ENCODE data around the gene SGCE. TPM values are rescaled to one million over a fixed set of nuclear protein-coding genes. Genes with fewer than 3 reads are reported as not detected.

SGCE gene
- total and polyA plus RNA-seq, 9 of the 15 experiments (the other 6 are each of a cell fraction or from before 2014, with no cell fraction given) = 0.09 to 0.46 (median 0.28) TPM; not detected in 5

DNA sequence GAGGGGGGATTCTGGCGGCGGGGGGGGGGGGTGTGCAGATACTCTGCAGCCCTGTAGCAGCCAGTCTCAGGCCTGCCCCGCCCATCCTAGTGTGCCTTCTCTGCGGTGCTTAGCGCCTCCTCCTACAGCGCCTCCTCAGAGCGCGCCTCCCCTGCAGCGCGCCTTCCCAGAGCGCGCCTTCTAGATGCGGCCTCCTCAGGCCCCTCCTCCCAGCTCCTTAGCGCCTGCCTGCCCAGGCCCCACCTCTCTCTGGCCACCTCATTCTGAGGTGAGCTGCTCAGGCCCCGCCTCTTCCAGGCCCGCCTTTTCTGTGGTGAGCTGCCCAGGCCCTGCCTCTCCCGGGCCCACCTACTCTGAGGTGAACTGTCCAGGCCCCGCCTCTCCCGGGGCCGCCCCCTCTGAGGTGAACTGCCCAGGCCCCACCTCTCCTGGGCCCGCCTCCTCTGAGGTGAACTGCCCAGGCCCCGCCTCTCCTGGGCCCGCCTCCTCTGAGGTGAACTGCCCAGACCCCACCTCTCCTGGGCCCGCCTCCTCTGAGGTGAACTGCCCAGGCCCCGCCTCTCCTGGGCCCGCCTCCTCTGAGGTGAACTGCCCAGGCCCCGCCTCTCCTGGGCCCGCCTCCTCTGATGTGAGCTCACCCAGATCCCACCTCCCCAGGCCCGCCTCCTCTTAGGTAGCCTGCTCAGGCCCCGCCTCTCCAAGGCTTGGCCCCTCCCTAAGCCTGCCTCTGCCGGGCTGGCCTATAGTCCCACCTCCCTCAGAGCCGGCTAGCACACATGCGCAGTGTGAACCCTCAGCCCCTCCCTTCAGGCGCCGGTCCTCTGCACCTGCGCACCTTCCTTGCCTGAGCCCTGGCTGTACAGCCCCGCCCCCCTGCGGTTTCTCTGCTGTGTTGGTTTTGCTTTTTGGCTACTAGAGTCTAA, 2.1 kb upstream of the SGCE start (continued):
- TF ChIP-seq, protein P1, sequence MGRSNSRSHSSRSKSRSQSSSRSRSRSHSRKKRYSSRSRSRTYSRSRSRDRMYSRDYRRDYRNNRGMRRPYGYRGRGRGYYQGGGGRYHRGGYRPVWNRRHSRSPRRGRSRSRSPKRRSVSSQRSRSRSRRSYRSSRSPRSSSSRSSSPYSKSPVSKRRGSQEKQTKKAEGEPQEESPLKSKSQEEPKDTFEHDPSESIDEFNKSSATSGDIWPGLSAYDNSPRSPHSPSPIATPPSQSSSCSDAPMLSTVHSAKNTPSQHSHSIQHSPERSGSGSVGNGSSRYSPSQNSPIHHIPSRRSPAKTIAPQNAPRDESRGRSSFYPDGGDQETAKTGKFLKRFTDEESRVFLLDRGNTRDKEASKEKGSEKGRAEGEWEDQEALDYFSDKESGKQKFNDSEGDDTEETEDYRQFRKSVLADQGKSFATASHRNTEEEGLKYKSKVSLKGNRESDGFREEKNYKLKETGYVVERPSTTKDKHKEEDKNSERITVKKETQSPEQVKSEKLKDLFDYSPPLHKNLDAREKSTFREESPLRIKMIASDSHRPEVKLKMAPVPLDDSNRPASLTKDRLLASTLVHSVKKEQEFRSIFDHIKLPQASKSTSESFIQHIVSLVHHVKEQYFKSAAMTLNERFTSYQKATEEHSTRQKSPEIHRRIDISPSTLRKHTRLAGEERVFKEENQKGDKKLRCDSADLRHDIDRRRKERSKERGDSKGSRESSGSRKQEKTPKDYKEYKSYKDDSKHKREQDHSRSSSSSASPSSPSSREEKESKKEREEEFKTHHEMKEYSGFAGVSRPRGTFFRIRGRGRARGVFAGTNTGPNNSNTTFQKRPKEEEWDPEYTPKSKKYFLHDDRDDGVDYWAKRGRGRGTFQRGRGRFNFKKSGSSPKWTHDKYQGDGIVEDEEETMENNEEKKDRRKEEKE (IDR thresholded peaks at IDR 0.05; ENCODE audit: borderline replicate concordance in 1 of 2, control insufficient read depth in 1 of 2, low read depth in 2 of 2, low read length in 1 of 2) = no peak
- TF ChIP-seq, protein P2, sequence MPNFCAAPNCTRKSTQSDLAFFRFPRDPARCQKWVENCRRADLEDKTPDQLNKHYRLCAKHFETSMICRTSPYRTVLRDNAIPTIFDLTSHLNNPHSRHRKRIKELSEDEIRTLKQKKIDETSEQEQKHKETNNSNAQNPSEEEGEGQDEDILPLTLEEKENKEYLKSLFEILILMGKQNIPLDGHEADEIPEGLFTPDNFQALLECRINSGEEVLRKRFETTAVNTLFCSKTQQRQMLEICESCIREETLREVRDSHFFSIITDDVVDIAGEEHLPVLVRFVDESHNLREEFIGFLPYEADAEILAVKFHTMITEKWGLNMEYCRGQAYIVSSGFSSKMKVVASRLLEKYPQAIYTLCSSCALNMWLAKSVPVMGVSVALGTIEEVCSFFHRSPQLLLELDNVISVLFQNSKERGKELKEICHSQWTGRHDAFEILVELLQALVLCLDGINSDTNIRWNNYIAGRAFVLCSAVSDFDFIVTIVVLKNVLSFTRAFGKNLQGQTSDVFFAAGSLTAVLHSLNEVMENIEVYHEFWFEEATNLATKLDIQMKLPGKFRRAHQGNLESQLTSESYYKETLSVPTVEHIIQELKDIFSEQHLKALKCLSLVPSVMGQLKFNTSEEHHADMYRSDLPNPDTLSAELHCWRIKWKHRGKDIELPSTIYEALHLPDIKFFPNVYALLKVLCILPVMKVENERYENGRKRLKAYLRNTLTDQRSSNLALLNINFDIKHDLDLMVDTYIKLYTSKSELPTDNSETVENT (CRISPR knock-in tag; IDR thresholded peaks at IDR 0.05) = 0 out of 2 replicates have a peak, but pooled peaks have one; percentile 31
- no peak for TF ChIP-seq SMARCB1 (IDR thresholded peaks at IDR 0.05; ENCODE audit: insufficient read length, low read depth)
- peak; percentile 87 for TF ChIP-seq MEIS2 (IDR thresholded peaks at IDR 0.05; ENCODE audit: partially characterized antibody)
- TF ChIP-seq, protein P3, sequence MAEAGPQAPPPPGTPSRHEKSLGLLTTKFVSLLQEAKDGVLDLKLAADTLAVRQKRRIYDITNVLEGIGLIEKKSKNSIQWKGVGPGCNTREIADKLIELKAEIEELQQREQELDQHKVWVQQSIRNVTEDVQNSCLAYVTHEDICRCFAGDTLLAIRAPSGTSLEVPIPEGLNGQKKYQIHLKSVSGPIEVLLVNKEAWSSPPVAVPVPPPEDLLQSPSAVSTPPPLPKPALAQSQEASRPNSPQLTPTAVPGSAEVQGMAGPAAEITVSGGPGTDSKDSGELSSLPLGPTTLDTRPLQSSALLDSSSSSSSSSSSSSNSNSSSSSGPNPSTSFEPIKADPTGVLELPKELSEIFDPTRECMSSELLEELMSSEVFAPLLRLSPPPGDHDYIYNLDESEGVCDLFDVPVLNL (CRISPR knock-in tag; IDR thresholded peaks at IDR 0.05; ENCODE audit: low read depth) = no peak
- TF ChIP-seq EWSR1 (IDR thresholded peaks at IDR 0.05; ENCODE audit: borderline replicate concordance, low read depth, partially characterized antibody) = no peak
- no peak for TF ChIP-seq GATAD2A (IDR thresholded peaks at IDR 0.05)
- no peak for TF ChIP-seq GABPB1 (CRISPR knock-in tag; IDR thresholded peaks at IDR 0.05)
- TF ChIP-seq, protein P4, sequence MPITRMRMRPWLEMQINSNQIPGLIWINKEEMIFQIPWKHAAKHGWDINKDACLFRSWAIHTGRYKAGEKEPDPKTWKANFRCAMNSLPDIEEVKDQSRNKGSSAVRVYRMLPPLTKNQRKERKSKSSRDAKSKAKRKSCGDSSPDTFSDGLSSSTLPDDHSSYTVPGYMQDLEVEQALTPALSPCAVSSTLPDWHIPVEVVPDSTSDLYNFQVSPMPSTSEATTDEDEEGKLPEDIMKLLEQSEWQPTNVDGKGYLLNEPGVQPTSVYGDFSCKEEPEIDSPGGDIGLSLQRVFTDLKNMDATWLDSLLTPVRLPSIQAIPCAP (CRISPR knock-in tag; IDR thresholded peaks at IDR 0.05; ENCODE audit: borderline replicate concordance) = no peak
- peak; percentile 59; the same call in 1 of the 2 replicates for TF ChIP-seq SP1 (CRISPR knock-in tag; IDR thresholded peaks at IDR 0.05)
- TF ChIP-seq, protein P5, sequence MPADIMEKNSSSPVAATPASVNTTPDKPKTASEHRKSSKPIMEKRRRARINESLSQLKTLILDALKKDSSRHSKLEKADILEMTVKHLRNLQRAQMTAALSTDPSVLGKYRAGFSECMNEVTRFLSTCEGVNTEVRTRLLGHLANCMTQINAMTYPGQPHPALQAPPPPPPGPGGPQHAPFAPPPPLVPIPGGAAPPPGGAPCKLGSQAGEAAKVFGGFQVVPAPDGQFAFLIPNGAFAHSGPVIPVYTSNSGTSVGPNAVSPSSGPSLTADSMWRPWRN (IDR thresholded peaks at IDR 0.05; ENCODE audit: low read depth) = no peak
- TF ChIP-seq CBX2 (IDR thresholded peaks at IDR 0.05; ENCODE audit: insufficient read depth, low read length, poor library complexity, severe bottlenecking) = no peak
- no peak for TF ChIP-seq EP400 (IDR thresholded peaks at IDR 0.05)
- TF ChIP-seq, protein P6, sequence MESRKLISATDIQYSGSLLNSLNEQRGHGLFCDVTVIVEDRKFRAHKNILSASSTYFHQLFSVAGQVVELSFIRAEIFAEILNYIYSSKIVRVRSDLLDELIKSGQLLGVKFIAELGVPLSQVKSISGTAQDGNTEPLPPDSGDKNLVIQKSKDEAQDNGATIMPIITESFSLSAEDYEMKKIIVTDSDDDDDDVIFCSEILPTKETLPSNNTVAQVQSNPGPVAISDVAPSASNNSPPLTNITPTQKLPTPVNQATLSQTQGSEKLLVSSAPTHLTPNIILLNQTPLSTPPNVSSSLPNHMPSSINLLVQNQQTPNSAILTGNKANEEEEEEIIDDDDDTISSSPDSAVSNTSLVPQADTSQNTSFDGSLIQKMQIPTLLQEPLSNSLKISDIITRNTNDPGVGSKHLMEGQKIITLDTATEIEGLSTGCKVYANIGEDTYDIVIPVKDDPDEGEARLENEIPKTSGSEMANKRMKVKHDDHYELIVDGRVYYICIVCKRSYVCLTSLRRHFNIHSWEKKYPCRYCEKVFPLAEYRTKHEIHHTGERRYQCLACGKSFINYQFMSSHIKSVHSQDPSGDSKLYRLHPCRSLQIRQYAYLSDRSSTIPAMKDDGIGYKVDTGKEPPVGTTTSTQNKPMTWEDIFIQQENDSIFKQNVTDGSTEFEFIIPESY (CRISPR knock-in tag; IDR thresholded peaks at IDR 0.05) = peak; percentile 87
